ENCODE results near the gene BCAS3. TPM values are rescaled to one million over a fixed set of nuclear protein-coding genes. Genes with fewer than 3 reads are reported as not detected.
A peak's percentile ranks its signal among the peaks of the same experiment; 100 is the strongest.

Gene BCAS3
- total RNA-seq, 1 donor from 2014 or later: 30.5 TPM

DNA sequence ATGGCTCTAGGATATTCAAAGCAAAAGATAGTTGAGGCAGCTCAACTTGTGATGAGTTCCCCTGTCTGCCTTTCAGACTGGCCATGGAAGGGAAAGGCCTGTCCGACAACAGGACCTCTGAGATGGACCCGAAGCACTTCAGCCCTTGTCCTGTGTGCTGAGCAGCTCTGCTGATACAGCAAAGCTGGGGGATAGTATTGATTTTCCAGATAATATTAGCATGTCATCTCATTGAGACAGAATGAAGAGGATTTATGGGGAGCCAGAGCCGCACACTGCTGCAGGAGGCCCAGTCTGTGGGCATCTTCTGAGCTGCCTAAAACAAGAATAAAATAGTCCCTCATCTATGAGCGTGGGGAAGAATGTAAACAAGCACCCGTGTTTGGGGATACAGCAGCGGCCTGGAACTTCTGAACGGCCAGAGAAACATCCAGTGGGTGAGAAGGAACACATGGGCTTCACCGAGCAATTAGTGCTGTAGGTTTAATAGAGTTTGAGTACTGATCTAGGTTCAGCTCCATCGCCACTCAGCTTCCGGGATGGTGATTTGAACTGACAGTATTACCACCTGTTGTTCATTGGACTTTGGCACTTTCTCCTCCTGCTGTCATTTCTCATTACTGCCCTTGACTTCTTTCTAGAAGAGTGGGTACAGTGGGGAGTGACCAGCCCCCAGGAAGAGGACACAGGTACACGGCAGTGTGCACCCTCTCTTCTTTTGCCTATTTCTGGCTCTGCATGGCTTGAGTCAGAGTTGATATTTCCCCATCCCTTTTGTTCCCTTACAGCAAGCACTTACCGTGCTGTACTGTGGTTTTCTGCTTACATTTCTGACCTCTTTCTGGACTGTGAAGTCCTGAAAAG is 625.5 kb downstream of the BCAS3 start:
- no peak for DNase-seq (ENCODE audit: low read depth, low spot score)
- H3K36me3 Mint-ChIP-seq (ENCODE audit: low read depth): no peaks in the 10 kb centered on the region
- TF ChIP-seq, protein P1, sequence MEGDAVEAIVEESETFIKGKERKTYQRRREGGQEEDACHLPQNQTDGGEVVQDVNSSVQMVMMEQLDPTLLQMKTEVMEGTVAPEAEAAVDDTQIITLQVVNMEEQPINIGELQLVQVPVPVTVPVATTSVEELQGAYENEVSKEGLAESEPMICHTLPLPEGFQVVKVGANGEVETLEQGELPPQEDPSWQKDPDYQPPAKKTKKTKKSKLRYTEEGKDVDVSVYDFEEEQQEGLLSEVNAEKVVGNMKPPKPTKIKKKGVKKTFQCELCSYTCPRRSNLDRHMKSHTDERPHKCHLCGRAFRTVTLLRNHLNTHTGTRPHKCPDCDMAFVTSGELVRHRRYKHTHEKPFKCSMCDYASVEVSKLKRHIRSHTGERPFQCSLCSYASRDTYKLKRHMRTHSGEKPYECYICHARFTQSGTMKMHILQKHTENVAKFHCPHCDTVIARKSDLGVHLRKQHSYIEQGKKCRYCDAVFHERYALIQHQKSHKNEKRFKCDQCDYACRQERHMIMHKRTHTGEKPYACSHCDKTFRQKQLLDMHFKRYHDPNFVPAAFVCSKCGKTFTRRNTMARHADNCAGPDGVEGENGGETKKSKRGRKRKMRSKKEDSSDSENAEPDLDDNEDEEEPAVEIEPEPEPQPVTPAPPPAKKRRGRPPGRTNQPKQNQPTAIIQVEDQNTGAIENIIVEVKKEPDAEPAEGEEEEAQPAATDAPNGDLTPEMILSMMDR (conservative IDR thresholded peaks at IDR 0.05): no peak
- H3K27me3 Mint-ChIP-seq (ENCODE audit: low read depth): no peaks in the 10 kb centered on the region
- no peaks in the 10 kb centered on the region for H3K9me3 Mint-ChIP-seq
- peaks cover 26% of the 10 kb centered on the region for H3K4me1 Mint-ChIP-seq
- no peak overlapping the region for H3K4me3 Mint-ChIP-seq
- no peak overlapping the region for H3K27ac Mint-ChIP-seq (ENCODE audit: unreplicated experiment)

DNA sequence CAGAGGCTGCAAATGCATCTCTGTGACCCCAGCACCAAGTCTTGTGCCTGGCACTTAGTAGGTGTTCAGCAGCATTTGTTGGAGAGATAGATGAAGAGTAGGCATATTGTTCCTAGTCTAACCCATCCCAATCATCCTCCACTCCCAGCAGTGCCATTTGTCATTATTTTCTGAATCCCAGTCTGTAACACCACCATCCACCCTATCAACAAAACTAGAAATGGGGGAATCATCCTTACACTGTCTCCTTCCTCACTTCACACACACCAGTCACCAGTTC is 626.1 kb downstream of the BCAS3 start:
- Mint-ChIP-seq H3K9me3 (no peaks in the 10 kb centered on the region), H3K27me3 (ENCODE audit: low read depth) (no peaks in the 10 kb centered on the region), H3K27ac (ENCODE audit: unreplicated experiment) (no peak overlapping the region), H3K36me3 (ENCODE audit: low read depth) (no peaks in the 10 kb centered on the region), H3K4me1 (peaks cover 31% of the 10 kb centered on the region), H3K4me3 (no peak overlapping the region)
- DNase-seq (ENCODE audit: low read depth, low spot score): no peak
- TF ChIP-seq, protein P1 (conservative IDR thresholded peaks at IDR 0.05): no peak

DNA sequence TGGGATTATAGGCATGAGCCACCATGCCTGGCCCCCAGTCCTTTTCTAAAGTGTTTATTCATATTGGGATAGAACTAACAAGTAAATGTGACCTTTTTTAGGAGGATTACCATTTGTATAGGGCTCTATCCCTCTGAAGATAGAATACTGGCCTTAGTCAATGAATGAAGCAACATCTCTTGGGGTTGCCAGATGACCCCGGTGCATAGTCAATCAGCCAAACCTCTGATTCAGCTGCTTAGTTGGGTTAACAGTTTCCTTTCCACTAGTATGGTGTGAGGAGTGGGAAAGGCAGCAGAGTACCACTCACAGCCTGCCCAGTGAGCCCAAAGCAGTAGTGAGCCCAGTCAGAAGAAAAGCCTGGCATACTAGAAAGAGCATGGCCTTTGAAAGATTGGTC is 627.4 kb downstream of the BCAS3 start:
- H3K4me1 Mint-ChIP-seq: peaks cover 35% of the 10 kb centered on the region
- H3K27me3 Mint-ChIP-seq (ENCODE audit: low read depth): no peaks in the 10 kb centered on the region
- H3K27ac Mint-ChIP-seq (ENCODE audit: unreplicated experiment): no peak overlapping the region
- H3K36me3 Mint-ChIP-seq (ENCODE audit: low read depth): no peaks in the 10 kb centered on the region
- H3K9me3 Mint-ChIP-seq: no peaks in the 10 kb centered on the region
- no peak for DNase-seq (ENCODE audit: low read depth, low spot score)
- TF ChIP-seq, protein P1 (conservative IDR thresholded peaks at IDR 0.05): no peak
- H3K4me3 Mint-ChIP-seq: no peak overlapping the region

DNA sequence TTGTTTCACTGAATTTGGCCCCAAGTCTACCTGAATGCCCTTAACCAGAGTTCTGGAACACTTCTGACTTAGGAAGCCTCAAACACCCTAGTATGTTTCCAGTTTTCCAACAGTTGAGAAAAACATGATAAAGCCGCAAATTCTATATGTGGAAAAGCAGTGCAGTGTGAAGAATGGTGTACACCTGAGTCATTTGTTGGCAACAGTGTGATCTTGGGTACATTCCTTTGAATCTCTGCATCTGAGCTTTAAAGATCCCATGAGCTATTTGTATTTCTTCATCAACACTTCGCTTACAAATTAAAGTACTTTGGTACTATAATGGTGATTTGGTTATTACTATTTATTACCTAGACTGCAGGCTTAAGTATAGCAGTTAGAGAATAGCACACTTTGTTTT is 628.4 kb downstream of the BCAS3 start:
- Mint-ChIP-seq H3K4me3 (no peak overlapping the region), H3K4me1 (peaks cover 33% of the 10 kb centered on the region), H3K27me3 (ENCODE audit: low read depth) (no peaks in the 10 kb centered on the region), H3K36me3 (ENCODE audit: low read depth) (no peaks in the 10 kb centered on the region), H3K9me3 (no peaks in the 10 kb centered on the region), H3K27ac (ENCODE audit: unreplicated experiment) (no peak overlapping the region)
- TF ChIP-seq, protein P1 (conservative IDR thresholded peaks at IDR 0.05): no peak
- no peak for DNase-seq (ENCODE audit: low read depth, low spot score)

DNA sequence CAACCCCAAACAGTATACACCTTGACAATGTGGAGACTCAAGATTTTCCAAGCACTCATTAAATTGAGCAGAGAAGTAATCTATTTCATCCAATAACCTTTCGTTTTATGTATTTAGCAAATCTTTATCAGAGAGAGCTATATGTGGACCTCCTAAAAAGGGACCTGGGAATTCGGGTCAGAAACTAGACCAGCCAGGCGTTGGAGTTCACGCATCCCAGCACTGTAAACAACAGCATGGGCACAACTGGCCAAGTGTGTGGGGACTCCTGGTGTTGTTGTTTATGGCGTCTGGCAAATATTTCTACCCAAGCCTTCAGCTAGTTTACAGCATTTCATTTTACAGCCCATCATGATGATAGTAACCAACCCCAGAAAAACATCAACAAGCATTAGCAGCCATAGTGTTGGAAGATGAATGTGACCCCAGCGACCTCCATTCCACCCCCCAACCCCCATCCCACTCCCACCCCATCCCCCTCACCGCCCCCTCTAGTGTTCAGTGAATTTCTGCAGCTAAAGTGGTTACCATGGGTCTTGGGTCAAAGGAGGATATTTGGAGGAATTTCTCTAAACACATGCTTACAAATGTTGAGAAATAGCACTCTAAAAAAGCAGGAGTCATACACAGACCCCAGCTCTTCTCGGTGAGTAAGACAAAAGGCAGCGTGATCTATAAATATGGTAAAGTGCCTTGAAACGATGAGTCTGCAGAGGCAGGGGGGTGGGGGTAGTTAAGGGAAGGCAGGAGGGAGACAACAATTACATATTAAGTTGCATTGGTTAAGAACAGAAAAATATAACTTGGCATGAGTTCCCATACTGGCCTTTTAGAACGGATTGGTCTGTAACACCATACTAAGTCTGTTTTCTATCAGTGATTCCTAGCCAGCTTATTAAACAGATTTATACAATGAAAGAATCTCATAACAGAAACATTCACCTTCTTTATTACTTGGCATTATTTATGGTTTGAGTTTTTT is 630.5 kb downstream of the BCAS3 start:
- TF ChIP-seq, protein P1 (conservative IDR thresholded peaks at IDR 0.05): no peak
- peak overlapping the region; percentile 15 for H3K27ac Mint-ChIP-seq (ENCODE audit: unreplicated experiment)

More for the DNA sequence above, 630.5 kb downstream of the BCAS3 start:
- Mint-ChIP-seq H3K27me3 (ENCODE audit: low read depth) (no peaks in the 10 kb centered on the region), H3K9me3 (no peaks in the 10 kb centered on the region), H3K4me1 (peaks cover 45% of the 10 kb centered on the region), H3K36me3 (ENCODE audit: low read depth) (no peaks in the 10 kb centered on the region), H3K4me3 (no peak overlapping the region)
- DNase-seq (ENCODE audit: low read depth, low spot score): no peak
